Keratinocyte (primary cell): ENCODE measurements around the gene LTB.

ENCODE experiments used
- CTCF ChIP-seq, 3 experiments: IDR thresholded peaks in 1 of 3; conservative IDR thresholded peaks in 1 of 3; optimal IDR thresholded peaks in 1 of 3; 2 replicates in 2 of 3; 3 replicates in 1 of 3; pipeline versions ENCODE3 to v1.5.1; 2011; ENCODE audit warnings: low read length in 3 of 3, mild to moderate bottlenecking in 3 of 3, moderate library complexity in 2 of 3, control low read depth in 1 of 3, inconsistent platforms in 1 of 3; ENCODE audit not compliant: insufficient read depth in 2 of 3; ENCODE audit errors: extremely low read depth in 1 of 3
- EZH2 ChIP-seq: IDR thresholded peaks from one replicate; pipeline ENCODE4 v1.6.1; 2012; ENCODE audit warnings: inconsistent platforms, mild to moderate bottlenecking, low read length, moderate library complexity

GRCh38 chr6:31558318-31558625 is 24.0 kb downstream of the LTB start:
- TF ChIP-seq CTCF (optimal IDR thresholded peaks at IDR 0.05 in 1 of 3, IDR thresholded peaks at IDR 0.05 in 1 of 3, conservative IDR thresholded peaks at IDR 0.05 in 1 of 3; ENCODE audit: extremely low read depth in 1 of 3, insufficient read depth in 2 of 3, low read length in 3 of 3): no peak
- no peak for TF ChIP-seq EZH2
